Prostate gland (tissue), 2 donors: Measurements from ENCODE around the gene CCDC174. TPM values are rescaled to one million over a fixed set of nuclear protein-coding genes. Genes with fewer than 3 reads are reported as not detected.

ENCODE experiments used
- DNase-seq: peaks from one replicate; pipeline ENCODE4 v3.0.0-alpha.2; 2019; ENCODE audit warnings: low spot score
- H3K27ac ChIP-seq, 2 donors: fragments of 200-600 bp; sonication (generic); 2 replicates each; pipeline ENCODE4 v1.5.1; 2017 to 2019
- H3K27me3 ChIP-seq: fragments of 200-600 bp; sonication (generic); replicated peaks from 2 replicates; pipeline ENCODE4 v1.5.1; 2019; ENCODE audit not compliant: insufficient read depth
- H3K36me3 ChIP-seq, 2 donors: fragments of 200-600 bp; sonication (generic); 1 replicate in 1 of 2; 2 replicates in 1 of 2; pipeline versions ENCODE4 v1.5.1 to v1.8.1; 2017 to 2019
- H3K4me1 ChIP-seq: fragments of 200-600 bp; sonication (generic); replicated peaks from 2 replicates; pipeline ENCODE4 v1.5.1; 2019
- H3K4me3 ChIP-seq, 2 donors: fragments of 200-600 bp; sonication (generic); 2 replicates each; pipeline ENCODE4 v1.5.1; 2017 to 2019
- H3K9me3 ChIP-seq: fragments of 200-600 bp; sonication (generic); 2 replicates; pipeline ENCODE4 v1.5.1; 2017
- POLR2A ChIP-seq: fragments of 450-650 bp; IDR thresholded peaks from one replicate; pipeline ENCODE4 v1.6.1; 2016; ENCODE audit warnings: antibody characterized with exemption, mild to moderate bottlenecking
- POLR2AphosphoS5 ChIP-seq: sonication (generic); formaldehyde crosslinking; IDR thresholded peaks from one replicate; pipeline ENCODE4 v1.6.1; 2017; ENCODE audit warnings: antibody characterized with exemption
- WGBS: methylation state at CpG from one replicate; pipeline ENCODE4 v1.1.5; 2018; 5-methylcytosine and 5-hydroxymethylcytosine counted together
- intact Hi-C: fragments of 100-400 bp; cut with DNase I; formaldehyde crosslinking; loops from one replicate; pipeline ENCODE4 v1.14.2; 2022
- total RNA-seq, 2 donors: library from RNA; depleted of rRNA; stranded (reverse); fragments of >200 nt; gene quantifications; one replicate each; pipeline ENCODE4 v1.1.0, GENCODE V29; 2016
- TF ChIP-seq, protein P1 (sequence below), 4 experiments: fragments of 200-600 bp in 2 of 4; fragments of 450-650 bp in 2 of 4; sonication (generic) in 2 of 4; IDR thresholded peaks; 1 replicate in 3 of 4; 2 replicates in 1 of 4; pipeline ENCODE4 v1.5.1; 2016 to 2019; ENCODE audit warnings: antibody characterized with exemption in 4 of 4, mild to moderate bottlenecking in 2 of 4, moderate library complexity in 2 of 4

CCDC174 gene
- total RNA-seq, 2 donors from 2014 or later = 12.3 to 25.2 TPM

DNA sequence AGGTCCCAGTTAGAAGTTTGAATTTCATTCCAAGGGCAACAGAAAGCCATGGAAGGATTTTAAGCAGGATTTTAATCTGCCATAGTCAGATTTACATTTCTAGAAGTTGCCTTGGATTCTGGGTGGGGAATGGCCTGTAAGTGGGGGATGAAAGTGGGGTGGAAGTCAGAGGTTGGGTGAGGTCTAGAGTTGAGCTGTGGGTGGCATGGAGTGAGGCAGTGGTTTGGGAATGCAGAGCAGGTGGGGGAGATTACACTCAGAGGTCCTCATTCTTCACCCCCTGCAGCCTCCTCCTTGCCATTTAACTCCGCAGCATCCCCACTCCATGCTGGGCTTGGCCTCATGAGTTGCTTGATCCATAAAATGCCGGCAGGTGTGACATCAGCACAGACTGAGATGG lies 32.0 kb upstream of the CCDC174 start:
- intact Hi-C loops = no loop called here
- Histone ChIP-seq H3K4me3 (no peak overlapping the region), H3K4me1 (peaks cover 5% of the 10 kb centered on the region), H3K27me3 (no peaks in the 10 kb centered on the region), H3K27ac (no peak overlapping the region), H3K36me3 (no peaks in the 10 kb centered on the region), H3K9me3 (no peaks in the 10 kb centered on the region)
- WGBS = 73% methylated on average over 2 of the region's 2 CpGs
- DNase-seq = no peak
- TF ChIP-seq, protein P1, sequence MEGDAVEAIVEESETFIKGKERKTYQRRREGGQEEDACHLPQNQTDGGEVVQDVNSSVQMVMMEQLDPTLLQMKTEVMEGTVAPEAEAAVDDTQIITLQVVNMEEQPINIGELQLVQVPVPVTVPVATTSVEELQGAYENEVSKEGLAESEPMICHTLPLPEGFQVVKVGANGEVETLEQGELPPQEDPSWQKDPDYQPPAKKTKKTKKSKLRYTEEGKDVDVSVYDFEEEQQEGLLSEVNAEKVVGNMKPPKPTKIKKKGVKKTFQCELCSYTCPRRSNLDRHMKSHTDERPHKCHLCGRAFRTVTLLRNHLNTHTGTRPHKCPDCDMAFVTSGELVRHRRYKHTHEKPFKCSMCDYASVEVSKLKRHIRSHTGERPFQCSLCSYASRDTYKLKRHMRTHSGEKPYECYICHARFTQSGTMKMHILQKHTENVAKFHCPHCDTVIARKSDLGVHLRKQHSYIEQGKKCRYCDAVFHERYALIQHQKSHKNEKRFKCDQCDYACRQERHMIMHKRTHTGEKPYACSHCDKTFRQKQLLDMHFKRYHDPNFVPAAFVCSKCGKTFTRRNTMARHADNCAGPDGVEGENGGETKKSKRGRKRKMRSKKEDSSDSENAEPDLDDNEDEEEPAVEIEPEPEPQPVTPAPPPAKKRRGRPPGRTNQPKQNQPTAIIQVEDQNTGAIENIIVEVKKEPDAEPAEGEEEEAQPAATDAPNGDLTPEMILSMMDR (IDR thresholded peaks at IDR 0.05) = no peak
- TF ChIP-seq POLR2A (no peak), POLR2AphosphoS5 (no peak)

DNA sequence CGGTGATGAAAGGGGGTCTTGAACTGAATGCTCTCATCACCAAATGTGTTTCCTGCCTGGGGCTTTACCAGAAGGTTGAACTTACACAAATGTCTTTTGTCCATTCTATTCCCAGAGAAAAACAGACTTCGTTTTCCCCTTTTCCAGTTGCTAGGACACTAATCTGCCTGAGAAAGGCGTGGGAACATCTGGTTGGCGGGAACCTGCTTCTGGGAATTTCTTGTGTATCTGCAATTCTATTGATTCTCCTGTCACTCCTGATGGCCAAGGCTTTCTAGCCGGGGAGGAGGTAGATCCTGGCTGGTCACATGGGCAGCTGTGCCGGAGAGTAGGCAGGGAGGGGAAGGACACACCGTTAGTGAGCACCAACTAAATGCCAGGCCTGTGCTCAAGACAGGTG lies 31.1 kb upstream of the CCDC174 start:
- no peaks in the 10 kb centered on the region for H3K36me3 ChIP-seq
- no peak overlapping the region for H3K4me3 ChIP-seq
- intact Hi-C loops = no loop called here
- WGBS = 75% methylated on average over 7 of the region's 7 CpGs
- no peak overlapping the region for H3K27ac ChIP-seq
- no peaks in the 10 kb centered on the region for H3K27me3 ChIP-seq
- no peak for DNase-seq
- H3K9me3 ChIP-seq = no peaks in the 10 kb centered on the region
- peaks cover 5% of the 10 kb centered on the region for H3K4me1 ChIP-seq
- no peak for TF ChIP-seq POLR2A
- TF ChIP-seq, protein P1 (IDR thresholded peaks at IDR 0.05) = no peak
- no peak for TF ChIP-seq POLR2AphosphoS5

DNA sequence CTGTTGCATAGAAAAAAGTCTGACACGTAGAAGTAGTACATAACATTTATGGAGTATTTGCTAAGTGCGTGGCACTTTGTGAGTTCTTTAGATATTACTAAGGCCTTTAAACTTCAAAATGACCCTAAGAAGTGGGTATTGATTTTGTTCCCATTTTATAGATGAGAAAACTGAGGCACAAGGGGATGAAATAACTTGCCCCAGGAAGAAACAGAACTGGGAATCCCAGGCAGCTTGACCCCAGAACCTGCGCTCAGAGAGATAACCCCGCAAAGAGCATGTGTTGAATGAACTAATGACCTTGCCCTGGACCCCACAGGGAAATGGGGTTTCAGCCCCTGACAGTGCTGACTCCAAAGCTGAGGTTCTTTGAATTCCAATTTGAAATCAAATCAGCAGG lies 30.5 kb upstream of the CCDC174 start:
- H3K27ac ChIP-seq = no peak overlapping the region
- intact Hi-C loops = no loop called here
- H3K27me3 ChIP-seq = no peaks in the 10 kb centered on the region
- H3K4me1 ChIP-seq = peaks cover 5% of the 10 kb centered on the region
- H3K4me3 ChIP-seq = no peak overlapping the region
- 94% methylated on average over 4 of the region's 4 CpGs for WGBS
- no peak for DNase-seq
- no peaks in the 10 kb centered on the region for H3K36me3 ChIP-seq
- TF ChIP-seq POLR2A (no peak), POLR2AphosphoS5 (no peak)
- TF ChIP-seq, protein P1 (IDR thresholded peaks at IDR 0.05) = no peak
- H3K9me3 ChIP-seq = no peaks in the 10 kb centered on the region

DNA sequence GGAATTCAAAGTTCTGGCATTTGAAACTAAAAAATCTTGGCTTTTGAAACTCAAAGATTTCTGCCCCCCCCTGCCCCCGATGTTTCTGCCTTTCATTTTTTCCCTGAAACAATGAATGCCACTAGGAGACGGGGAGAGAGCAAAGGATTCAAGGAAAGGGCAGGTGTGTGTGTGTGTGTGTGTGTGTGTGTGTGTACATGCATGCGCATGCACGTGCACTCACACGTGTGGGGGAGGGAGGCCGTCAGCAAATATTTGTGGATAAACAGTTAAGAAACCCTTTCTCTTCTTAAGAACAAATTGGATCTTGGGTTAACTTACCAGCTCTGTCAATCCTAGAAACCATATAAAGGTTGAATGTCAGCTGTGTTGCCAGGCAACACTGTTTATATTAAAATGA lies 29.2 kb upstream of the CCDC174 start:
- no peak for DNase-seq
- Histone ChIP-seq H3K27me3 (no peaks in the 10 kb centered on the region), H3K4me1 (peaks cover 5% of the 10 kb centered on the region), H3K27ac (no peak overlapping the region), H3K4me3 (no peak overlapping the region), H3K36me3 (no peaks in the 10 kb centered on the region), H3K9me3 (no peaks in the 10 kb centered on the region)
- intact Hi-C loops = no loop called here
- 42% methylated on average over 6 of the region's 6 CpGs for WGBS
- TF ChIP-seq POLR2A = no peak
- TF ChIP-seq POLR2AphosphoS5 = no peak
- TF ChIP-seq, protein P1 (IDR thresholded peaks at IDR 0.05) = no peak

DNA sequence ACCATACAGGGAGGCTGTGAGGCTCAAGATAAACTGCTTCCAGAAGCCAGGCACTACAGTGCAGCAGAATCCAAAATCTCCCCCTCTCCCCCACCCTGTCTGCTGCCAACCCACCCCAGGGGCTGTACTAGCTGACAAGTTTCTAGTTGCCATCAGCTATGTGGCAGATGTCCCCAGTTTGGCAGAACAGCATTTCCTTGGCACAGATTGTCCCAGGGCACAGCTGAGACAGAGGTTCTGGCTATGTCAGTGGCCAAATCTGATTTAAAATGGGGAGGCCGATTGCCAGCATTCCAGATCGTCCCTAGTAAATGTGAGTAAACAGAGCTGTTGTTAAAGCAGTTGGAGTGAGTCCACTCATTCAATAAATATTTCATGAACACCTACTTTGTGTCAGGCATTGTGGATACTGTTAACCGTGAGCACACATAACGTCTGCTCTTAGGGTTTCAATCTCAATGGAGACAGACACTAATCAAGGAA lies 28.0 kb upstream of the CCDC174 start:
- intact Hi-C loops = no loop called here
- peaks cover 5% of the 10 kb centered on the region for H3K4me1 ChIP-seq
- TF ChIP-seq, protein P1 (IDR thresholded peaks at IDR 0.05) = no peak
- TF ChIP-seq POLR2AphosphoS5 = peak; percentile 79
- 8% methylated on average over 4 of the region's 4 CpGs for WGBS
- no peaks in the 10 kb centered on the region for H3K9me3 ChIP-seq
- H3K36me3 ChIP-seq = no peaks in the 10 kb centered on the region
- H3K27ac ChIP-seq = no peak overlapping the region
- no peak overlapping the region for H3K4me3 ChIP-seq
- DNase-seq = peak; percentile 80
- H3K27me3 ChIP-seq = no peaks in the 10 kb centered on the region
